Renal cortical epithelial cell (primary cell): ENCODE measurements around the gene ARHGDIG. TPM values are rescaled to one million over a fixed set of nuclear protein-coding genes. Genes with fewer than 3 reads are reported as not detected.

Experiments used
- DNase-seq: peaks from one replicate; pipeline ENCODE4 v3.0.0-alpha.2; 2011; ENCODE audit warnings: low read depth
- total RNA-seq: library from RNA; depleted of rRNA; stranded (reverse); fragments of >200 nt; gene quantifications from 2 replicates; pipeline ENCODE4 v1.2.3, GENCODE V29; 2014

Gene ARHGDIG
- total RNA-seq, 1 donor from 2014 or later, result not detected

DNA sequence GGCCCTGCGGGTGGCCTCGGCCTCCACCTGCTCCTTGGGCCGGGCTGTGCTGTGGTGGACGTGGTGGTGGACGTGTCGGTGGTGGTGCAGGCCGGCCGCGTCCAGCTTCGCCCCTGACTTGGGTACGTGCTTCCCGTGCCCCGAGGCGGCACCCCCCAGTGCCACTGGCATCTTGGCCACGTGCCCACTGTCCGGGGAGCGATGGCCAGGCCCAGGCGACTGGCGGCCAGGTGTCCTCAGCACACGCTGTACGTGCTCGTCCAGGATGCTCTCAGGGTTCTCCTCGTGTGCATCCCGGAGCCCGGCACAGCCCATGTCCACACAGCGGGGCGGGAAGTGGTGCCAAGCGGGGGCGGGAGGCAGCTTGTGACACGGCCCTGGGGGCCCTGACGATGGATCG, 17.4 kb downstream of the ARHGDIG start:
- DNase-seq, result no peak

DNA sequence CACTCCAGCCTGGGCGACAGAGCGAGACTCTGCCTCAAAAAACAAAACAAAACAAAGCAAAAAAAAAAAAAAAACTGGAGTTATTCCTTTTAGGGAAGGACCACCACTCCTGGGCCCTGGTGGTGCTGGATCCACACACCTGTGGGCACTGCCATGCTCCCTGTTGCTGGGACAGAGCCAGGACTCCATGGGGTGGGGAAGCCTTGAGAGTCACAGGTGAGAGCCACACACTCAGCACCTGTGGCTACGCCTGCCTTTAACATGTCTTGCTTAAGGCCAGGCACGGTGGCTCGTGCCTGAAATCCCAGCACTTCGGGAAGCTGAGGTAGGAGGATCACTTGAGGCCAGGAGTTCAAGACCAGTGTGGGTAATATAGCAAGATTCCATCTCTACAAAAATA, 20.8 kb downstream of the ARHGDIG start:
- no peak for DNase-seq

DNA sequence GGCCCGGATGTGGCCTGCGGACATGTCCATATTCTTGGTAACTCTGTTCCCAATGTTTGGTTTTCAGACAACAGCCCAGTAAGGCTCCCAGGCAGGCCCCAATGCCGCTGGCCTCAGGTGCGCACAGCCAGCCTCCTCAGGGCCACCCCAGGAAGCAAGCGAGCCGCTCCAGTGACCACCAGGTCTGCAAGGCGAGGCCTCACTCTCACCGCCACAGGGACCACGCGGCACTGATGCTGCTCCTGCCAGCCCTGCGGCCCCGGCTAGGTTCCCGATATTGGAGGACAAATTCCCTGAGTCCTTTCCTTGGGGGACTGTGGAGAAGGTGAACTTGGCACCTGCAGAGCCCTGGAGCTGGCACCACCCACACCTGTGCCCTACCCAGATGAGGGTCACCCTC, 21.6 kb downstream of the ARHGDIG start:
- DNase-seq, result no peak

DNA sequence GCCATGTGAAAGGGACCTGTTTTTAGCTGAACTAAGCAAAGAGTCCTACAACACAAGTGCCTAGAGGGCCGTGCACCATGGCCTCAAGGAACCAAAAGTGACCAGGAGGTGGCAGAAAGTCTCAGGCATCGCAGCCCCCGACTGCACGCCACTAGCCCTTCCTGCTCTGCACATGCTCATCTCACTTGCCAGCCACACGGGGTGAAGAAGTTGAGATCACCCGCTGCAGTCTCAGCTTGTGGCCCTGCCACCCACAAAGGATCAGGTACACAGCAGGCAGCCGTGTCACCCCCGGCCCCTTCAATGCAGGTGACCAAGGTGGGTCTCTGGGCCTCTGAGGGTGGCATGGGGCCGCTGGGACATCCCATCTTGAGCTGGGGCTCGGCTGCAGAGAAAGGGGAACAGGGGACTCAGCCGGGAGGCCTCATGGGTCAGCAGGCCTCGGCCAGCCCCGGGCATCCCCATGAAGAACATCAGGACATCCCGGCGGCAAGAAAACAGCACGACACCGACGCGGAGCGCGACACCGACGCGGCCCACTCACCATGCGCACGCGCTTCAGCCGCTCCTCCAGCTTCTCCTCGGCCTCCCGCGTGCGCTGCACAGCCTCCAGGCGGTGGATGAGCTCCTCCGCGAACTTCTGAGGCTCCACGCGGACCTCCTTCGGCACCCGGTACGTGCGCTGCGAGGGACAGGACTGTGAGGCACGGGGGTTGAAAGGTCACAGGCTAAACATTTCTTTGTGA, 23.5 kb downstream of the ARHGDIG start:
- DNase-seq, result no peak

DNA sequence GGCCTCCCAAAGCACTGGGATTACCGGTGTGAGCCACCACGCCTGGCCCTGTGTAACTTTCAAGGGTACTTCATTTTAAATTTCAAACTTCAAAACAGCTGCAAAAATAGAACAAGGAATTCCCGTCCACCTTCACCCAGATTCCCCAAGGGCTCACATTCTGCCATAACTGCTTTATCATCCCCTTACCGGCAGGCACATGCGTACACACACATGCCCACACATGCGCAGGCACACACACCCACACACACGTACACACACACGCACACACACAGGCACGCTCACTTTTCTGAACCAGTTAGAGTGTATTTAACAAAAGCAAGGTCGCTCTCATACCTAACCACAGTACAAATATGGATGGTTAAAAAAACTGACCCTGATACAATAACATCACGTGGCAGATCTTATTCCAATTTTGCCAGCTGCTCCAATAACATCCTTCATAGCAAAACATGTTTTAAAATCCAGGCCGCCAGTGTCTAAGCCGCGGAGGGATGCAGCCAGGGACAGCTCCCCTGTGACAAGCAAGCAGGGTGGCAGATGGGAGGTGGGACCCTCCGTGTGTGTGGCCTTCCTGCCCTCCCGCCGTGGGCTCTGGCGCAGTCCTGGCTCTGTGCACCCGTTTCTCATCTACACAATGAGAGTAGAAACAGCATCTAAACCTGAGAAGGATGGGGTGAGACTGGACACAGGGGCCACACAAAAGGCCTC, 25.7 kb downstream of the ARHGDIG start:
- no peak for DNase-seq

DNA sequence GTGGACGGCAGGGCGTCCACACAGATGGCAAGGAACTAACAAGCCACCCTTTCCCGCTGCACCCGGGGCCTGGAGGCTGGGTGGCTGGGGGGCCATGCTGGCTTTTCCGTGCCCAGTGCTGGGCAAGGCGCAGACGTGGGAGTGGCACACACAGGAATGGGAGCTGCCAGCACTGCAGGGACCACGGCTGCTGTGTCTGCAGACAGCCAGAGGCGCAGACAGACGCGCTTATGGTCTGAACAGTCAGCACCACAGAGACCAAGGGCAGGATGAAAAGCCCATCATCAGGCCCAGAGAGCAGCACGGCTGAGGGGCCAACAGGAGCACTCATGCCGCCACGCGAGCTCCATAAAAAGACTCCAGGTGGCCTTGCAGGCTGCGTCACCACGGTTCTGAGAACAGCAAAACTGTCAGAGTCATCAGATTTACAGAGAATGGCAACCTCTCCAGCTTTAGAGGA, 26.6 kb downstream of the ARHGDIG start:
- no peak for DNase-seq

DNA sequence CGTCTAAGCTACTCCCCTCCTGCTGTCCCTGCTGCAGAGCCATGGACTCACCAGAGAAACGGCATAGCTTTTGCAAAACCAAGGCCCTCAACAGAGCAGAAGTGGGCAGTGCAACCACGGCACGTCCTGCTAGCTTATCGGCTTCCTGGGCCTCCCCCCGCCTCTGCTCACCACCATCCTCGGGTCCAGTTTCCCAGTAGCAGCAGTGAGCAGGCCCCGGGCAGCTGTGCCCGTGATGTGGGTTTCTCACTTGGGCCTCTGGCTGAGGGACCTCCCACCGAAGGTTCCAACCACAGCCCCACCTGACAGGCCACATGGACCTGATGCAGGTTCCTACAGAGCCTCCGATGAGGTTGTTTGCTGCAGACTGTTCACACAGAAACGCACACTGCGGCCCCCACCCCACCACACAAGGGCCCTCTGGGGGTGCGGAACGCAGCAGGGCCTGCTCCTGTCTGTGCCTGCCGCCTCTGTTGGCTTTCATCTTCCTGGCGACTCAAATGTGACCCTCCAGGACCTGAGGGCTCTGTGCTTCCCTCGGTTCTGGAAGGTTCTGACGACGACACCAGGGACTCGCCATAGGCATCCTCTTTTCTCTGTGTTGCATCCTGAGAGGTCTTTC, 27.4 kb downstream of the ARHGDIG start:
- DNase-seq, result no peak

DNA sequence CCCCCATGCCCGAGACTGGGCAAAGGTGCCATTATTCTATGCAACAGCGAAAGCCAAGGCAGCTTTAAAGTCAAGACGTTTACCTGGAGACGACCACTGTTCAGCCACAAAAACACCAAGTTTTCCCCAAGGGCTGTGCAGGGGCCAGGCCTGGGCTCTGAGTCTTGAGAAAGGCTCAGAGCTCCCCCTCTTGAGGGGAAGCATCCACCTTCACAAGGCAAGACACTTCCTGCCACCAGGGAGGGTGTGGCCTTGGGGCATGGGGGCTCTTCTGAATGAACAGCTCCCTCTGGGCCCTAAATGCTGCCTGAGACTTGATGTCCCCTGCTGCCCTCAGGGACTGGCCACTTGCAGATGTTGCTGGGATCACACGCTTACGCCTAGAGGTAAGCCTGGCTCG, 29.1 kb downstream of the ARHGDIG start:
- DNase-seq, result no peak

DNA sequence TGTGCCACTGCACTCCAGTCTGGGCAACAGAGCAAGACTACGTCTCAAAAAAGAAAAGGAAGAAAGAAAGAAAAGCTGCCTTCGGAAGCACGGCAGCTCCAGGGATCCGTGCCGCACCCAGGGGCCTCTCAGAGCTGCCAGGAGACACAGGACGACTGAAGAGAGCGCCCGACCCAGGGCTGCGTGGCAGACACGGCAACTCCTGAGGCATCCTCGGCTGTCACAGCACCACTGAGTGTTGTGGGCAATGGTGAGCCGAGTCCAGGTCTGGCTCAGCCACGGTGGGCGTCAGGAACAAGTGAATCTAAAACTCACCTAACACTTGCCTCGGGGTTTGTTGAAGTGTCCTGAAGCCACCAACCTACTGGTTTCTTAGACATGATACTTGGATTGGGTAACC, 31.3 kb downstream of the ARHGDIG start:
- DNase-seq, result no peak

DNA sequence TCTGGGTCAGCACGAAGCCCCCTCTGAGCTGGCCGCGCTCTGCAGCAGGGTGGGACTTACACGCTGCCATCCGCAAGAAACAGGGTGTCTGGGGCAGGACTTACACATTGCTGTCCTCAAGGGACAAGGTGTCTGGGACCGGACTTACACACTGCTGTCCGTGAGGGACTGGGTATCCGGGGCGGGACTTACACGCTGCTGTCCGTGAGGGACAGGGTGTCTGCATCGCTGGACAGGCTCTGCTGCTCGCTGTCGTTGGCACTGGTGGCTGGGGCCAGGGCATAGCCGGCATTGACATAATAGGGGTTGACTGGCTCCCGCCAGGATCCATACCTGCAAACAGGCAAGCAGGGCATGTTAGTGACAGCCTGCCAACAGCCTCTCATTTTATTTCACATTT, 34.0 kb downstream of the ARHGDIG start:
- no peak for DNase-seq

DNA sequence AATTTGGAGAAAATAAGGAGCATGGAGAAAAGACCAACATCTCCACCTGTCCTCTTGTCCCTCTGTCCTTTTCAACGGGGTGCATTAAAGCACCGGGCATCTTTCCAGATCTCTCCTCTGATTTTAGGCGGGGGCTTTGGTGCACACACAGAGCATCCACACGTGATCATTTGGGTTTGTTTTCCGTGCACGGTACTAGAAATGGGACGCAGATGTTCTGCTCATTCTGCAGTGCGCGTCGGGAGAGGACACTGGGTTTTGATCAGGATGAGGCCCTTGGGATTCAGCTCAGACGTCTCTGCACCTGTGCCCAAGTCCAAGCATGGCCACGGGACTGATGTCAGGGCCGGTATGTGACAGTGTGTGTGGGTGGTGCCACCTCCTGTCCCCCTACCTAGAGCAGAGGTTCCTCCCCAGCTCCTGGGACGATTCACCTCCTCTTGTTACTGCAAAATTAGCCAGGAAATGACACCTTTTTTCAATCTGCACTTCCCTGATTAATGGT, 34.5 kb downstream of the ARHGDIG start:
- no peak for DNase-seq

DNA sequence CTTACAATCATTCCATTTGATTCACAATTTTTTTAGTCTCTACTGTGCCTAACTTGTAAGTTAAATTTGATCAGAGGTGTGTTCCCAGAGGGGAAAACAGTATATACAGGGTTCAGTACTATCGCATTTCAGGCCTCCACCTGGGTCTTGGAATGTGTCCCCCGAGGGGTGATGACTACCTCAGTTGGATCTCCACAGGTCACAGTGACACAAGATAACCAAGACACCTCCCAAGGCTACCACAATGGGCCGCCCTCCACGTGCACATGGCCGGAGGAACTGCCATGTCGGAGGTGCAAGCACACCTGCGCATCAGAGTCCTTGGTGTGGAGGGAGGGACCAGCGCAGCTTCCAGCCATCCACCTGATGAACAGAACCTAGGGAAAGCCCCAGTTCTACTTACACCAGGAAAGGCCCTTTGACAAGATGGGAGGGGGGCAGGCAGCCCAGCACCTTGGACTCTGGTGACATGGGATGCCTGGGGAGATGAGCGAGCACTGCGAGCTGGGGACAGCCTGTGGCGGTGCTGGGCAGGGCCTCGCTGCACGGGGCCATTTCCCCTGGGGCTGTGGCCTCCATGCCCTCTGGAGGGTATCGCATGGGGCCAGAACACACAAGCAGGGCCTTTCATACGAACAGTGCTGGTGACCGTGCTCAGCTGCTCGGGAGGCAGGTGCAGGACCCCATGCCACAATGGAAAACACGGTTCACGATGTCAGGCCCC, 36.5 kb downstream of the ARHGDIG start:
- DNase-seq, result no peak

DNA sequence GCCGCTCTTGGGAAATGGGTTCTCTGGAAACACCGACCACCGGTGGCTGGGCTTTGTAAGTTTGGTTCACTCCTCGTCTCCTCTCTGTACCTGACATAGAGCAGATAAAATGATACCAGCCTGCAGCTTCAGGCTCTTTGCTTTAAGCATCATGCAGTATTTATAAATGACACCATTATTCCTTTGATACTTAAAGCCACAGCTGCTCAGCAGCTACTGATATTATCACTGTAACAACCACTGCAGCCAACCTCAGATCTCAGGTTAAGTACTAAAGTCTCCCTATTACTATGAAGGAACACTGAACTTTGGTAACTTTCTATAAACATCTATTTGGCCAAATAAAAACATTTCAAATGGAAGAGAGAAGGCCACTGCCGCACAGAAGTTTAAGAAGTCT, 37.2 kb downstream of the ARHGDIG start:
- no peak for DNase-seq

DNA sequence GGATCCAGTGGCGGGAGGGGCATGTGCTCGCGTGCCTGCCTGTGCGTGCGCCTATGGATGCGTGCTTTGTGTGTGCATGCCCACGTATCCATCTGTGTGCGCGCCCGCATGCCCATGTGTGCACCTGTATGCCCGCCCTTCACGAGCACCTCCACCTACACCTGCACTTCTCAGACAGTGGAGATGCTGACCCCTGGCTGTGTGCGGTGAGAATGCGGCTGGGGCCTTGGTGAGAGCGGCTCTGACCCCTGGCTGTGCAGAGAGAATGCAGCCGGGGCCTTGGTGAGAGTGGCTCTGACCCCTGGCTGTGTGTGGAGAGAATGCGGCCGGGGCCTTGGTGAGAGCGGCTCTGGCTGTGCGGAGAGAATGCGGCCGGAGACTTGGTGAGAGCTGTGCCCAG, 38.2 kb downstream of the ARHGDIG start:
- DNase-seq, result no peak

DNA sequence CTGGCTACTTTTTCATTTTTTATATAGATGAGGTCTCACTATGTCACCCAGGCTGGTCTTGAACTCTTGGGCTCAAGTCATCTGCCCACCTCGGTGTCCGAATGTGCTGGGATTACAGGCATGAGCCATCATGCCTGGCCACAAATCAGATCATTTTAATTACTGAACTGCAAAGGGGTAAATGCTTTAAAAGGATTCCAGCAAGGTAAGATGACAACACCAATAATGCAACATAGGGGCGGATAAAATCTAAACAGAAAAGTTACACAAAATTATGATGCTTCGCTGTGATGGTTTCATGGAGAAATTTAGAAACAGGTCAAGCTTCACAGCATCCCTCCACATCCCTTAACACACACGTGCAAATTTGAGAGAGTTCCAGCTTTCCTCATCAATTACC, 39.8 kb downstream of the ARHGDIG start:
- DNase-seq, result no peak

DNA sequence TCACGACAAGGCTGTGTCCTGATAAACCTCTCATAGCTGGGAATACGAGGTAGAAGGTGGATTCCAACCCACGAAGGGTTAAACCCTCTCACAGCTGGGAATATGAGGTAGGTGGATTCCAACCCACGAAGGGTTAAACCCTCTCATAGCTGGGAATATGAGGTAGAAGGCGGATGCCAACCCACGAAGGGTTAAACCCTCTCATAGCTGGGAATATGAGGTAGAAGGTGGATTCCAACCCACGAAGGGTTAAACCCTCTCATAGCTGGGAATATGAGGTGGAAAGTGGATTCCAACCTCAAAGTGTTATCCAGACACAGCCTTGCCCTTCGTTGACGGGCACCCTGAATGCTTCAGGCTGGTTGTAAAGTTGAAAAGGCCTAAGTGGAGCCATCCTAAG, 41.1 kb downstream of the ARHGDIG start:
- no peak for DNase-seq

DNA sequence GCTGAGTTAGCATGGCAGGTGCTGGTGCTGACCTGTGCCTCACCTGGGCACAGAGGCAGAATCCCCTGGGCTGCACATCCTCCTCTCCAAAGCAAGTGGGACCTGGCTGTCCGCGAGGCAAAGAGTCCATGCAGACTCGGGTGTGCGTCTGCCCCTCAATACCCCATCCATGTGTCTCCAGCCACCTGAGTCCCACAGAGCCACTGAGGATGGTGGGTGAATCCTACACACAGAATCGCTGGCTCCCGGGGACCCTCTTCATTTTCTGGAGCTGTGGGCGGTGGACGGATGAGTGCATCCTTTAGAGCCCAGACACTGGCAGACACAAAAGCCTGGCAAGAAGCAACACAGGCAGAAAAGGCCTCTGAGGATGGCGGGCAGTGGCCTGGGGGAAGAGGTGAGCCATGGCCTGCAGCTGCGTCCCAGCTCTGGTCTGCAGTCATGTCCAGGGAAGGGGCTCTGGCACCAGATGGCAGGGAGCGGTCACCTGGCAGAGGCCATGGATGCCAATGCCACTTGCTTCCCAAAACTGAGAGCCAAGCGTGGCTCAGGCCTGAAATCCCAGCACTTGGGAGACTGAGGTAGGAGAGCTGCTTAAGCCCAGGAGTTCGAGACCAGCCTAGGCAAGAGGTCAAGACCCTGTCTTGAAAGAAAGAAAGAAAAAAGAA, 42.2 kb downstream of the ARHGDIG start:
- no peak for DNase-seq

DNA sequence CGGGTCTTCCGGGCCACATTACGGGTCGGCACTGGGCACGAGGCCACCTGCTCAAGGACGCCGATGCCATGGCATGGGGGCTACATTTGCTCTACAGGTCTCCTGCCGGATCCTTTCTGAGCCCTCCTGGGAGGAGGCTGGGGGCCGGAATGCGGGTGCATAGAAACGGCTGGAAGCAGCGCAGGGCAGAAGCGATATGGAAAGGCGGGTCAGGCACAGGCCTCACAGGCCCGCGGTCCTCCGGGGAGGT, 43.7 kb downstream of the ARHGDIG start:
- no peak for DNase-seq

DNA sequence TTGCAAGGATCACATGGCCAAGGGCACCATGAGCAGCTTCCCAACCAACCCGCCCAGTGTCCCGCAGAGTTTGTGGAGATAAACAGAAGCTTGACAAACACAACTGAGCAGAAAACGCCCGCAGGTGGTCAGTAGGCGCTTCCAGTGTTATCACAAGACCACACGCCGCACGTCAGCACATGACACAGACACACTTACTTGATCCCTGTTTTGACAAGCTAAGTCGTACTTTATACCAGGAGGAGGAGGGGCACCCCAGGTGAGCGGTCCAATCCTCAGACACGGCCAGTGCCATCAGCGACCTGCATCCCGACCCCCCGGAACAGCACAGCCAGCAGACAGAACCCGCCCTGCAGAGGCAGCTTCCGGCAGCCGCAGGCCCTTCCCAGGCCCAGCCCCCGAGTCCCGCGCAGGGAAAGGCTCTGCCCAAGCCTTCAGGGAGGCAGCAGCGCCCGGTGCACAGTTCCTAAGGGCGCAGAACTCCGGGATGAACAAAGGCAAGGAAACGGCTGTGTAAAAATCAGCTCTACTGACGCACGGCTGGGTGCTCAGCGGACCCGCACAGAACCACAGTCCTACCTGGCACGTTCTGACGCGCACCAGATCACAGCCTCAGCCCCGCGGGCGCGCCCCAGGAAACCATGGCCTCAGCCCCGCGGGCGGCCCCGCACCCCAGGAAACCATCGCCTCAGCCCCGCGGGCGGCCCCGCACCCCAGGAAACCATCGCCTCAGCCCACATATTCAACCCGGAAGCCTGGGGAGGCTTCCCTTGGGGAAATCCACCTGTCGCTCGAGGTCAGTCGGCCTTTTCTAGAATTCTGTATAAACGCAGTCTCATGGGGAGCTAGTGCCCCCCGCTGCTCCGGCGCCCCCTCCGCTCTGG, 44.3 kb downstream of the ARHGDIG start:
- no peak for DNase-seq

DNA sequence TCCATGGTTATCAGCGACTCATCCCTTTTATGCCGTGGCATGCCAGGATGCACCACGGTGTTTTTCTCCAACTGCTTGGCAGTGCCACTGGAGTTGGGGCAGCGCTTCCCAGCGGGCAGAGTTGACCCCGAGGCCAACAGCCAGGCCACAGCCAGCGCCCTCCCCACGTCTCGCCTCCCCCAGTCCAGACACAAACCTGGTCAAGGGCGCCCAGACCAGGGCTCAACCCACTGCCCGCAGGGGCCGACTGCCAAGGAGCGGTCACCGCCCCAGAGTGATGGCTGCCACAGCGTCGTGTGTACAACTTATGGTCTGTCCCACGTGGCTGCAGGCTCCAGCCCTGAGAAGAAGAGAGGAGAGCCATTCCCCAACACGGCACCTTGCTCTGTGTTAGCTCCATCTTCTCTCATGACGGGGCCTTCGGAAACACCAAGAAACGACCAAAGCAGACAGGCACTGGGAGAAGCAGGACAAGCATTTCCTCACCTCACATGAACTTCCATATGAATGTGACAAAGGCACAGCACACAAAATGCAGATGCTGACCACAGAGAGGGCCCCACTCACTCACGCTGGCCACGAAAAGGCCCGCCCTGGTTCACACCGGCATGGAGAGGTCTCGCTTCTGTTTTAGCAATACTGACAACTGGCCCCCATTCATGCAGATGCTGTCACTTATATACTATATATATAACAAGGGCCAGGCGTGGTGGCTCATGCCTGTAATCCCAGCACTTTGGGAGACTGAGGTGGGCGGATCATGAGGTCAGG, 45.2 kb downstream of the ARHGDIG start:
- DNase-seq, result no peak
